Colonic mucosa (tissue), 4 donors: ENCODE data around the gene ROR1. TPM values are rescaled to one million over a fixed set of nuclear protein-coding genes. Genes with fewer than 3 reads are reported as not detected.
A peak's percentile ranks its signal among the peaks of the same experiment; 100 is the strongest.

ENCODE experiments used
- DNase-seq: peaks from one replicate; pipeline ENCODE4 v3.0.0-alpha.2; 2020
- H3K27ac ChIP-seq: fragments of 200-600 bp; one replicate; pipeline ENCODE4 v1.8.0; 2021
- H3K27me3 ChIP-seq: fragments of 200-600 bp; one replicate; pipeline ENCODE4 v1.8.0; 2021
- H3K36me3 ChIP-seq: fragments of 200-600 bp; one replicate; pipeline ENCODE4 v1.8.0; 2021
- H3K4me1 ChIP-seq: fragments of 200-600 bp; one replicate; pipeline ENCODE4 v1.8.0; 2021; ENCODE audit warnings: mild to moderate bottlenecking
- H3K4me3 ChIP-seq: fragments of 200-600 bp; one replicate; pipeline ENCODE4 v1.8.0; 2021
- H3K9ac ChIP-seq, 2 donors: one replicate each; pipeline ENCODE4 v1.7.0; 2013; ENCODE audit warnings: control low read depth in 2 of 2, low read depth in 2 of 2, low read length in 2 of 2
- H3K9me3 ChIP-seq: fragments of 200-600 bp; one replicate; pipeline ENCODE4 v1.8.0; 2021
- CTCF ChIP-seq: fragments of 200-600 bp; IDR thresholded peaks from one replicate; pipeline ENCODE4 v1.8.0; 2022; ENCODE audit warnings: antibody characterized with exemption, mild to moderate bottlenecking
- intact Hi-C: fragments of 100-400 bp; cut with DNase I; formaldehyde crosslinking; loops from one replicate; pipeline ENCODE4 v1.14.1; 2022
- total RNA-seq, 2 donors: library from RNA; stranded (reverse); fragmentation: NEBNext Ultra II Directional in 1 of 2; extraction: Animal tissue kit (Norgen Biotek cat#: 25700) in 1 of 2; gene quantifications; one replicate each; pipeline ENCODE4 v1.2.1, GENCODE V29; 2021
- donor health status: healthy.
- donor health status: DM: no; HTN: no; CAD: no.
- donor health status: DM: no; HTN: no; CAD: no.

ROR1 gene
- total RNA-seq, 2 donors from 2014 or later: 5.1 to 6.8 TPM

GRCh38 chr1:64010316-64010715 is 236.5 kb downstream of the ROR1 start:
- Histone ChIP-seq H3K9ac (no peak overlapping the region), H3K9me3 (no peaks in the 10 kb centered on the region), H3K36me3 (no peaks in the 10 kb centered on the region), H3K4me1 (no peaks in the 10 kb centered on the region), H3K27ac (no peak overlapping the region), H3K4me3 (no peak overlapping the region), H3K27me3 (no peaks in the 10 kb centered on the region)
- TF ChIP-seq CTCF: no peak
- intact Hi-C loops: no loop called here
- no peak for DNase-seq

GRCh38 chr1:64013395-64013794 is 239.6 kb downstream of the ROR1 start:
- DNase-seq: no peak
- intact Hi-C loops: no loop called here
- Histone ChIP-seq H3K4me1 (no peaks in the 10 kb centered on the region), H3K27me3 (no peaks in the 10 kb centered on the region), H3K4me3 (no peak overlapping the region), H3K9ac (no peak overlapping the region), H3K36me3 (no peaks in the 10 kb centered on the region), H3K9me3 (no peaks in the 10 kb centered on the region), H3K27ac (no peak overlapping the region)
- TF ChIP-seq CTCF: no peak

- peak; percentile 21 for DNase-seq
- Histone ChIP-seq H3K27ac (no peak overlapping the region), H3K9ac (no peak overlapping the region), H3K9me3 (no peaks in the 10 kb centered on the region), H3K4me1 (no peaks in the 10 kb centered on the region), H3K4me3 (no peak overlapping the region), H3K36me3 (no peaks in the 10 kb centered on the region), H3K27me3 (no peaks in the 10 kb centered on the region)
- intact Hi-C loops: no loop called here
- TF ChIP-seq CTCF: no peak
These were observed 246.0 kb downstream of the ROR1 start for GRCh38 chr1:64019818-64020217.

GRCh38 chr1:64021066-64021465 is 247.2 kb downstream of the ROR1 start:
- Histone ChIP-seq H3K36me3 (no peaks in the 10 kb centered on the region), H3K4me1 (no peaks in the 10 kb centered on the region), H3K4me3 (no peak overlapping the region), H3K27me3 (no peaks in the 10 kb centered on the region), H3K27ac (no peak overlapping the region), H3K9me3 (no peaks in the 10 kb centered on the region), H3K9ac (no peak overlapping the region)
- no peak for TF ChIP-seq CTCF
- intact Hi-C loops: no loop called here
- no peak for DNase-seq

GRCh38 chr1:64025051-64025450 is 251.2 kb downstream of the ROR1 start:
- intact Hi-C loops: no loop called here
- TF ChIP-seq CTCF: no peak
- Histone ChIP-seq H3K9ac (no peak overlapping the region), H3K27me3 (no peaks in the 10 kb centered on the region), H3K36me3 (no peaks in the 10 kb centered on the region), H3K27ac (no peak overlapping the region), H3K9me3 (no peaks in the 10 kb centered on the region), H3K4me3 (no peak overlapping the region), H3K4me1 (no peaks in the 10 kb centered on the region)
- no peak for DNase-seq

GRCh38 chr1:64029037-64029436 is 255.2 kb downstream of the ROR1 start:
- no peak for TF ChIP-seq CTCF
- Histone ChIP-seq H3K27ac (no peak overlapping the region), H3K27me3 (no peaks in the 10 kb centered on the region), H3K4me3 (no peak overlapping the region), H3K36me3 (no peaks in the 10 kb centered on the region), H3K4me1 (no peaks in the 10 kb centered on the region), H3K9ac (no peak overlapping the region), H3K9me3 (no peaks in the 10 kb centered on the region)
- no peak for DNase-seq
- intact Hi-C loops: no loop called here
